CD4-positive, alpha-beta T cell treated with Interleukin-4 for 4 hours (primary cell): ENCODE results near the gene YIPF5.

Source experiments
- DNase-seq: peaks from one replicate; pipeline ENCODE4 v3.0.0-alpha.2; 2020

Gene YIPF5

DNA sequence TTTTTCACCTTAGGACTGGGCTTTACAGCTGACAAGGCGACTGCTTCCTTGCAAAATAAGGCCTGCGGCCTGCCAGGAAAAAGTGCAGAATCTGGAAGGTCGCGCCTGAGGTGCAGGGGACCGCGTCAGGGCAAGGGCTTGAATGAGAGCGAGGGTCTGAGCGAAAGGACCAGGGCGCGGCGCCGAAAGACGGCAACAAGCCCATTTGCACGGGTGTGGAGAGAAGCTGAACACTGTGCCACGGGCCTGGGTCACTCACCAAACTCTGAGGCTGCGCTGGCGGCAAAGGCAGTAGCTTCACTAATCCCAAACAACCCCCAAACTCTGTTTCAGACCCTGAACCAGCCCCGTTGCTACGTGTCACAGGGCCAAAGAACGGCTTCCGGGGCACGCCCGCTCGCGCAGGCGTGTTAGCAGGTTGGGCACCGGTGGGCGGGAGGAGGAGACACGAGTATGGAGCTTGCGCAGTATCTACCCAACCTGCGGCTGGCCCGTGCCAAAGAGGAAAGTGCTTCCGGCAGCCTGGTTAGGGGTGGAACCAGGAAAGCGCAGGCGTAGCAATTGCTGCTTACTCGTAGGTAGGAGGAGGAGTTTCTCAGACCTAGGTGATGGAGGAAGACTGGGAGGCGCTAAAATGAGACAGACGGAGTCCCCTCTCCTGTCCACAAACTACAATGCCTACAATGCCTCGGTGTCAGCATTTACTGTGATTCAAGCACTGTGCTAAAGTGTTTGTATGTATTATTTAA lies at the start of gene YIPF5, which contains the start of gene KCTD16:
YIPF5 (minus strand) TSS at position 384 of the 749 bp plus-strand sequence. CDS start 704 bp downstream, outside the sequence.
KCTD16 (plus strand) TSS at position 598 of the 749 bp plus-strand sequence.
- peak; percentile 98 for DNase-seq

DNA sequence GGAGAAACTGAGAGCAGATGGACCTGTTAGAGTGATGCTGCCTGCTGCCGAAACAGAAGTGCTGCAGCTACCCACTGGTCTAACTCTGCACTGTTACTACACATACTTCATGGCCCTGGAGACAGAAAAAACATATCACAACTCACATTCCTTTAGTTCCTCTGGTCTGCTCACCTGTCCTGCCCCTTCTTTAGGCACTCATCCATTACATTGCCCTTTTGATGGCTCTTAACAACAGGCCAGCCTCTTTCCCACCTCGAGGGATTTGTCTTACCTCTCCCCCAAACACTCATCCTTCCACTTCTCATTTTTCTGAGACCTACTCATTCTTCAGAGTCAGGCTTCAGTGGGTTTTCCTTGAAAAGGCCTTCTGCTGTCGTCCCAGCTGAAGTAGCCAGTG lies 49.4 kb upstream of the YIPF5 start:
- no peak for DNase-seq

DNA sequence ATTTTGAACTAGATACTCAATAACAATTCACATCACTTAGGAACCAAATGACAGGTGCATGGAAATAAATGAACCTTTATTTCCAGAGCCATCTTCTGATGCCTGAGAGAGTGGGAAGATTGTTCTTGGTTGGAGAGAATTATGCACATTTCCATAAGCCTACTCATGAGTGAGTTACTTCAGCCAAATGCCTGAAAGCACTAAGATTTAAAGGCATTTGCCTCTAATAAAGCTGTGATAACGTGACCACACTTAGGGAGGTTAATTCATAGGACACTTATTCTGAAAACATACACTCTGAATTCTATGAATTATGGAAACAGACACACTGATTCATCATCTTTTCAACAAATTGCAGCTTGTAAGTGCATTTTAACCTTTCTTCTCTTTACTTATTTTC lies 40.2 kb upstream of the YIPF5 start:
- DNase-seq: no peak

DNA sequence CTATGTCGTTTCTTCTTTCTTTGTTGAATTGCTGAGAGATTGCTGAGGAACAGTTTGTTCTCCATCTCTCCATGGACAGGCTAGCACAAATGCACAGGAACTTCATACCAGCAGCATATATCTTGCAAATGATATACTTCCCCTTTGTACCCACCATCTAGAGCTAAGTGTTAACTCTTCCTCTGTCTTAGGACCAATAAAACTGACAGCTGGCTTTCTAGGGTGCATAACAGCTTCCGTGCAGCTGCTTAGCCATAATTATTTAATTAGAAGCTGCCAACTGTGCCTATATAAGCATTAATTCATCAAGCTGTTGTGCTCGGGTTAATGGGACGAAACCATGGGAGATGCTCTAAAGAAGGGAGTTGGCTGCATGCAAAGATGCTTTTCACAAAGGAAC lies 38.9 kb upstream of the YIPF5 start:
- DNase-seq: no peak

DNA sequence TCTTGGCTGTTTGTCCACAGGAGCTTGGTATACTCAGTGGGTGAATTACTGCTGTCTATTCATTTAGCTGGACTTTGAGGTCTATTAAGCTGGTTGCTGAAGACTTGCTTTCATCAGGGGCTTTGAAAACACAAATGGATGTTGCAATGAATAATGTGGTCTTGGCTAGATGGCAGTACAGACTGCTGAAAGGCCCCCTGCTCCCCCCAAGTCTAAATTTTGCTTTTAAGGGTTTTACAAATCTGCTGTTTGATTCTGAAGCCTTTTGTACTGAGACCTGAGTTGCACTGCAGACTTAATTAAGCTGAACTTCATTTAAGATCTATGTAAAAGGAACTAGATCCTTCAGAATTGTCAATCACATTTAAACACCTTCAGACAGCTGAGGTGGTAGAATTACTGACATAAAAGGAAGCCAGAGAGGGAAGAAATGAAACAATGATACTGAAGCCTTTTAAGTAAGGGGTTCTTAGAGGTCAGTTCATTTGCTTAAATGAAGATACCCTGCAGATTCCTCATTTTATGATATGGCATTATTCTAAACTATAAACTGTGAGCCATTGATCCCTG lies 37.5 kb upstream of the YIPF5 start:
- no peak for DNase-seq

DNA sequence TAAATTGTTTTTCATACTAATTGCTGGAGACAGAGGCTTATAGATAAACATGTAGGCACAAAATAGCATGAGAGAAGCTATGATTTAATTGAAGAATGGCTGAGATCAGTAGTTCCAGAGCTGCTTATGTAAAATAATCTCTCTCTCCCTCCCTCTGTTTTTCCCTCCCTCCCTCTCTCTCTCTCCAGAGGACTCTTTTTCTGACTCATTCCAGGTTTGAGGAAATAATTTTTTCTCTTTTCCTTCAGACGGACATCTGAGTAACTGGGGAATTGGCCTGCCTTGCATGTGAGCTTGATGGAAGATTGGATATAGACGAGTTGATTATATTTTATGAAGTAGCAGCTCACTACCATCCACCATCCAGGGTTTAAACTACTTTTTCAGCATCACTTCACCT lies 35.7 kb upstream of the YIPF5 start:
- no peak for DNase-seq

DNA sequence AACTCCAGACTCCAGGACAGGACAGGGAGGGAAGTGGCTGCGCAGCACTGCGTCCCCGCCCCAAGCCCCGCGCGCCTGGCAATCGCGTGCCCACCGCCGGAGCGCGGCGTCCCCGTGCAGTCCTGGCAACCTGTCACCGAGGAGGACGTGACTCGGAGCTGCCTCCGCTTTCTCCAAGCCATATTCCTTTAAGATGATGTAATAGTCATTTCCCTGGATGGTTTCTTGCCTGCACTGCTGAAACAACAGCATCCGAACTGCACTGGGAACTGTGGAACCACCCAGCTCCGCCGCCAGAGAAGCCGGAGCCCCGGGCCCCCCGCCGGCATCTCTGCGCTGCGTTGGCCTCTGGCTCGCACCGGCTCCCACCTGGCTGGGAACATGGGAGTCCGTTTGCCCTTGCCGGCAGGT lies 34.7 kb upstream of the YIPF5 start:
- DNase-seq: no peak

DNA sequence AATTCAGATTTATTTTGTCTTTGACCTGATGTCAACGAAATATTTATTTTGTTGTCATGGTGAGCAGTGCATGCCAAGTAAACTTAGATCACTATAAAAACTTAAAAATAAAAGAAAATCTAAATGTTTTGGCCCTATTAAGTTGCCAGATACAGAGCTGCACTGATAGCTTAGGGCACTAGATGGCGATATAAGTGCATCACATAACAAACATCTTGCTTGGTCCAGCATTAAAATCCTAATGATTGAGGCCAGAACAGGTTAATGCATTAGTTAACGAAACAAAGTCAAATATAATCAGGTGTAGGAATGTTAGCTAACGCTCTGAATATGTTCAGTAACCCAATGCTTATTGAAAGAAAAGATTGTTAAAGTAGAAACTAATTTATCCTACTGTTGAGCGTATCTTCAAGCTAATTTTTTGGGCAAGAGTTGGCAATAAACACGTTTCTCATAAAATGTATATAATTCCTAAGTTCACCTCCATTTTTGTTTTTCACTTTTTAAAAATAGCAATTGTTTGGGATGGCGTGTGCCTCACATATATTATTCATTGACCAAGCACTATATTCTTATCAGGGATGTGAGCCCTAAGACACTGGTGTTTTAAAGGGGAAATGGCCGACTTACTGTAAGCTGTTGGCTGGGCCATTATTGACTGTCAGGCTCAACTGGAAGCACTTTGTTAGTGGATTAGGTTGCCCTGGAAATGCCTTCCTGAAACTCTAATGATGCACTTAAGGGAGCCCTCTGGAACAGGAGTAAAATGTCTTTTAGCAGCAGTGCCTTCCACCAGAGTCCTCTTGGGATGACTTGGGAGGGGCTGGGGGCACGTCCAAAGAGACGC lies 33.5 kb upstream of the YIPF5 start:
- peak; percentile 54 for DNase-seq

DNA sequence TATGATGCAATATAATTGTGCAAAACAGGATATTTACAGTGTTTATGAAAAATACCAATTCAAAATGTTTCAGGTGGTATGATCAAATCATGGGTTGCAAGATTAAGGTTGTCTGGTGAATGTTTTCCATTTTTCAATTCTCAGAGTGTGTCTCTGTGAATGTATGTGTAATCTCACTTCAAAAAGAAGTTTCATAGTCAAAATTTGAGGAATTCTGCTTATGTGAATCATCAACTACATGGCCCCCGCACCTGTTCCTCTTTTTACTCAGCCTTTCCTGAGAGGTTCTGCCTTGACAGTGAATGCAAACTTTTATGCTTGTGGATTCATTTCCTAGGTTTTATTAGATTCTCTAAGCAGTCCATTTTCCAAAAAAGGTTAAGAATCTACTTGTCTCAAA lies 32.3 kb upstream of the YIPF5 start:
- no peak for DNase-seq

DNA sequence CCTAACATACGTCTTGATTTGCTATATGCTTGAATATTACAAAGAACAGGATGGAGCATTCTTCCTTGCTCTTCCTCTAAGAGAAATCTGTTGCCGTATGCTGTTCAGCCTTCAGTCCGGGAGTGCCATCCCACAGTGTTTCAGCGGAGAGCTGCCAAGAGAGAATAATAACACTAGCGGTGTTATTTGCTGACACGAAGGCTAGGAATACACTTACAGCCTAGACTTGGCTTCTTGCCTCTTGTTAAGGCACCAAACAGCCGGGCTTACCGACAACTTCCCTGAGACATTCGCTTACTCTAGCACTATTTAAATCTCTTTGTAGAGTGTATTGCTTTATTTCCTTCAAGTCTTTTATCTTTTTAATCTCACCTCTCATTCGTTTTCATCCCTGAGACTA lies 31.6 kb upstream of the YIPF5 start:
- DNase-seq: no peak

DNA sequence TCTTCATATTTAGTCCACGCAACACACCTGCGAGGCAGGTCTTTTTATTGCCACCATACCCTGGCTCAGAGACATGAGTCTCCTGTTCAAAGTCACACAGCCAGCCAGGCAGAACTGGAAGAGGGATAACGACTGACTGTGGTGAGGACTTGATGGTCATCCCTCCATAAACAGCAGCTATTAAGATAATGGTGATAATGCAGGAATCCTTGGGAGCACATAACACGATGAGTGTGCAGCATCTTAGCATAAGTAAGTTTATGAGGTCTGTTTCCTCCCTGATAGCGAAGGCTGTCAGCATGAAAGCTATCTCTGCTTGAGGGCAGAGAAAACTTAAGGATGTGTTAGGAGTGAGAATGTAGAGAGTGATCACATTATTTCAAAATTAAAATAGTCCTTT lies 31.1 kb upstream of the YIPF5 start:
- no peak for DNase-seq

DNA sequence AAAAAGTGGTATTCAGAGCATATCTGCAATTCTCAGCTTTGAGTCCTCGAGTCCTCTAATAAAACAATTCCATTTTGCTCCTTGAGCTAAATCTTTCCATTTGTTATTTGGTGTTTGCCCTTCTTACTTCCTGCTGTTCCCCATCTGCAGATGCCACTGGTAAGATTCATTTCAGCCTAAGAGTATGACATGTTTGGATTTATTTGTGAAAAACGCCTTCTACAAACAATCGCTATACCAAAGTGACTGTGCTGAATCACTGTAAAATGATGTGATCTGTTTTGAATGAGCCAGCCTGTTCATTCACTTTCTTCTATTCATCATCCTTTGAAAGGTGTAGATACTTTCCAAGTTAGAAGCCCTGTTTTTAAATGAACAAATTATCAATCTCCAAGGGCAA lies 27.9 kb upstream of the YIPF5 start:
- no peak for DNase-seq

DNA sequence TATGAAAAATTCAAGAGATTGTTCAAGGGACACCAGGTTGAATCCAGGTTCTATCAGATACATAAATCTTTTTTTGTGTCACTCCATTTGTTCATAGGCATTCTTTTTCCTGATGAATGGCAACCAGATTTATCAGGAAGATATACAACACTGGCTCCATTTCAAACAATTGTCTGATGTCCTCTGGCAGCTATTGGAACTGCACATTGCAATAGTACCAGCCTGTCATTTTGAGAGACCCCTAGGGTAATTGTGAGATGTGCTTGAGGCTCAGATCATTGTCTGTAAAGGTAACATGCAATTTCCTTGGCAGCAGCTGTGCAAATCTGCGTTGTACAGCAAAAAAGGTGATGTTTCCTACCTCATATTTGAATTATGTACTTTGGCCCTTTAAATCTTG lies 26.2 kb upstream of the YIPF5 start:
- no peak for DNase-seq

DNA sequence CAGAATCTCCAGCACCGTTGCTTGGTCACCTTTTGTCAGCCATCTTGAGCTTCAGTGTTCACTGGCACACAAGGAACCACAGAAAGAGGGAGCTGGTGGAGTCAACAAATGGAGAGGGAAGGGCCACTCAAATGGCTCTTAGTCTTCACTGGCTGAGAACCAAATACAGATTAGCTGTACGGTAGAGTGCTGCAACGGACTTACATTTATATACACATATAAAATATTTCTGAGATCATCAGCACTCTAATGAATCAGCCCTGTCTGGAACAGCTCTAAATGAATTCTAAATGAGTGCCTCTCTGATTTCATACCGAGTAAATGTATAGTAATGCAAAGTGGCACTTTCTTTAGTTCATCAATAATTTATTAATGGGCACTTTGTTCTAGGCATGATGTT lies 25.0 kb upstream of the YIPF5 start:
- DNase-seq: no peak

DNA sequence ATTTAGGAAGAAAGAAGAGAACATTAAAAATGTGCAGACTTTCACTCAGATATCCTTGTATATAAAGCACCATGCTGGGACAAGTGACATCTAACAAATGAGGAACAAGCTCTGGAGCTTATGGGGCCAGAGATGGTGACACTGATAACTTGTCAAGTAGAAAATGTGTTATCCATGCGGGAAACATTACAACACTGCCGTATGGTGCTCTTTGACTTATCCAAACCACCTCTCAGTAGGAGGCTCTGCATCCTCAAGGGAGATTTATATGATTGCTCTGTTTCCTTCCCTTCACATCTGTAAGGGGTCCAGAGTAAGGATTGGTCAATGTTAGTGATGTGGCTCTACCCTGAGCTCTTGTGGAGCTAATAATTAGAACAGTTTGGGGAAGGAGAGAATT lies 23.7 kb upstream of the YIPF5 start:
- no peak for DNase-seq

DNA sequence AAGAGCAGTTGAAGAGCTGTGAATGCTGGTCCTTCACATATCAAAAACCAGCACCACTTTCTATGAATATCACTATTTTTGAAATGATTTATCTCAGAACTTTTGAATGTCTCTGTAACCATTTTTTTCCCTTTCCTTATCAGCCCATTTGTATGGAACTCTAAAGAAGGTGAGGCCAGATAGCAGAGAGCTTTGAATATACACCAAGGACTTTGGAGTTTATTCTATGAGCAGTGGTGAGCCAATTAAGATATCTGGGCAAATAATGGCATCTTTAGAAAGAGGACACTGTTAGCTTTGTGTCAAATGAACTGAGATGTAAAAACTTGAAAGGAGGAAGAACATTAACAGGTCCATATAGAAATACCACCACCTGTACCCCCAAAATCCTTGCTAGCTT lies 22.2 kb upstream of the YIPF5 start:
- DNase-seq: no peak

DNA sequence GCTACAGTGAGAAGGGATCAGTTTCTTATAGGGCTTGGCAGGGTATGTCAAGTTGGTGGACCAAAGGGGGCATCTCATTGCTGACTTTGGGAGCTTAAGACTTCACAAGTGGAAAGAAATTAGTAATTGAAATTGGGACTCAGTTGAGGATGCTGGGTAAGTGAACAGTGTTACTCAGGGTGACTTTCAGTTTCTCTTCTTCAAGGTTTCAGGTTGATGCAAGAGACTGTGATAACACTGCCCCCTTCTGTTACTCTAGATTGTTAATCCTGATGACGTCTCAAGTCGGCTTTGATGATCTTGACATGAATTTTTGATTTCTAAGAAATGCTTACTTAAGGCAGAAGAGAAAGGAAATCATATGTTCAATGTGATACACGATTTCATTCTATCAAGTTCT lies 21.5 kb upstream of the YIPF5 start:
- DNase-seq: peak; percentile 90

DNA sequence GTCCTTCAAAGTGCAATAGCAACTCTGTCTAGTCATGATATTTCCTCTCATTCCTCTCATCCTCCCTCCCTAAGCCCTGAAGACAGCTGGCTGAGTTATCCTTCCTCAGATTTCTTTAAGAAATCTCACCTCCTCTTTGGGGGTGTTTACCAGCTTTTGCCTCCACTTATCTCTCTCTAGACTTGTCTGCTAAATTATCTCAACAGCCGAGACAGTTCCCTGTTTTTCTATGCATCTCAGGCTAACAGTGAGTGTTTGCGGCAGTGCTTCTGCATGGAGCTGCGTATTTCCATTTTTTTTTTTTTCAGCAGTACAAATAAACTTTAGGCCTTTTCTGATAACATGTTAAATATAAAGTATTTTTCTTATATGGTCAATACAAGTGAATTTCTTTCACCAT lies 21.1 kb upstream of the YIPF5 start:
- no peak for DNase-seq

DNA sequence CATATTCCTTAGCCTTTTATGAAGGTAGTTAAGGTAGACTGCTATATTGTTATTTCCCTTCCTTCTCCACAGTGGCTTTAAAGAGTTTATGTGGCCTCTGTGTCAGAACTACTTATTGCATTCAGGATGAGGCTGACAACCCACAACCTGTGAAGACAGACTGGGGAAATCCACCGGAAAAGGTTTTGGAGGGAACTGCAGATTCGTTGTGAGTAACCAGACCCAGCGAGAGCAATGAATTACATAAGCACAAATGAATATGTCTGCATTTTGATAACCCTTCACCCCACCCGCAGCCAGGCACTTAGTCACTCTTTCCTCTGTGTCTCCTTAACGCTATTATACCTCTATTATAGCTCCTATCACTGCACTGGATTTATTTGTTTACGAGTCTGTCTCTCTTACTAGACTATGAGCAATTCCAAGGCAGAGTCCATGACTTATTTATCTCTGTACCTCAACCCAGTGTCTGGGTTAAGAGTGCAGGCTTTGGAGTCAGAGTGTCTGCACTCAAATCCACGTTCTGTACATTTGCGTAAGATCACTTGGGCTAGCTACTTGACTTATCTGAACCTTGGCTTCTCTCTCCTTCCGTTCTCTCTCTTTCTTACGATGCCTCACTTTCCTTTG lies 19.5 kb upstream of the YIPF5 start:
- peak; percentile 99 for DNase-seq

DNA sequence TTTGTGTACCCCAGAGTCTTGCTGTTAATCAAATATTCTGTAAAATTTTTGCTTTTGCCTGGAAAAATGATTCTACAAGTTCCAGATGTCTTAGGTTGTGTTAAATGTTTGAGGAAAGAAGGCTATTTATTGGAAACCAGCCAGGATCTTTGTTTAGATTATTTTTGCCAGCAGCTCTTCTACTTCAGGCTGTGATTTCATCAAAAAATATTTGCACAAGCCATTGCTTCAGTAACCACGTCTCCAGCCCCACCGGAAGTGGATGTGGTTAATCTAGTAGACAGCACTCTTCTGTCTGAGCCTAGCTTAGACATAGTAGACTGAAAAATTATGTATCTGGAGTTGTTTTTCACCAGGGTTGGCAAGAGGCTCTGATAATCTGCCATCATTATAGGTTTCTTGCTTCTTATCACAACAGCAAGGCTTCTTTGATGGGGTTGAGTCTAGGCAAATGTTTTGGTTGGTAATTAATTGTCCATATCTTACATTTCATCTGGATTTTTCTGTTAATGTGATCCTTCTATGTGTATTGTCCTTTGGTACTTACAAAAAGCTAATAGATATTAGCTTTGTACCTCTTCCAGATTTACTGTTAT lies 17.3 kb upstream of the YIPF5 start:
- DNase-seq: peak; percentile 95

DNA sequence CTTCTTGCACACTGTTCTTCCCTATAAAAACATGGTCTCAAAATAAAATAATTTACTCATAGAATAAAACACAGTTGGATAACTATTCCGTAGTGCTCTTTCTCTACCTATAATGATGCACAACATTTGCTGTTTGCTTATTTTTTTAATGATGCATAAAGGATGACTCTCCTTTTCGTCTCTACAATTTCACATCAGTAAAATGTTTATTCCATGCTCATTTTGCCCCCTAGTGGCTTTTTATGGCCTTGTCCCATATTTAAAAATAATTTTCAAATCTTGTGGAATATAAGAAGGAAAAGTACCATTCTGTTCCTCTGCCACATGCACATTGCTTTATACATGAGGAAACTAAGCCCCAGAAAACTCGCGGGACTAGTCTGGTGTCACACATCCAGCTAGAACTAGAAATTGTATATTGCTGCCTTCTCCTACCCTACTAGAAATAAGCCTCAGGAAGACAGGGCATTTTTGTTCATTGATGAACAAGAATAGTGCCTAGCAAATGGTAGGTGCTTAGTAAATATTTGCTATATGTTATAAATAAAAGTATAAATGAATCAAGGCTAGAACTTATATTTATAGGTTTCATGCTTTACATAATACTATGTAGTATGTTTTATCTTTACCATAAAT lies 12.9 kb upstream of the YIPF5 start:
- DNase-seq: peak; percentile 58

DNA sequence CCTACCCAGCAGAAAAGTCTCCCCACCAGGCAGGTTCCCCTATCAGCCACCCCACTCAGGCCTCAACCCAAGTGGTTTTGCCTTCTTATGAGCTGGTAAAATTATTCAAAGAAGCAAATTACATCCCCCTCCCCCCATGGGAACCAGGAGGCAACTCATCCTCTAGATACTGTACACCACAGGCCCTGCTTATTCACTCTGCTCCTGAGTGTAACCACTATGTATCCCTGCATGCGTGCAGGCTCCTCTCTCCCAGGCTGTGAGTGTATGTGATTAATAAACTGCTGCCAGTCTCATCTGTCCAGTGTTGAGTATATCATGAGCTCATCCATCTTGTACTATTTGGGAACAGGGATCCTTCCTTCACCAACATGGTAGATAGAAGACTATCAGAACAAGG lies 8.8 kb upstream of the YIPF5 start:
- no peak for DNase-seq

DNA sequence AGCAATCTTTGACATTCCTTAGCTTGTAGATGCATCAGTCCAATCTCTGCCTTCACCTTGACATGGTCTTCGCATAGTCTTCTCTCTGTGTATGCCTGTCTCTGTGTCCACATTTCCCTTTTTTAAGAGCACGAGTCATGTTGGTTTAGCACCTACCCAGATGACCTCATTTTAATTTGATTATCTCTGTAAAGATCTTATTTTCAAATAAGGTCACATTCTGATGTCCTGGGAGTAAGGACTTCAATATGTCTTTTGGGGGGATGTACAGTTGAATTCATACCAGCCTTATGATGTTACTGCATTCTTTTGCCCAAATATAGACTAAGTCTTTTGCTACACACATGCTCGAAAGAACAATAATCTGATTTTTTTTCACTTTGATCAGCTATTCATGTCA lies 7.1 kb upstream of the YIPF5 start:
- no peak for DNase-seq
